Measurements from ENCODE around the gene DARS1. TPM values are rescaled to one million over a fixed set of nuclear protein-coding genes. Genes with fewer than 3 reads are reported as not detected.

DARS1 gene
- total and polyA plus RNA-seq, 2 donors (not counting 1 experiment from before 2014, with no cell fraction given), result 36.7 to 88.3 TPM

GRCh38 chr2:135997380-135997779 is 12.0 kb upstream of the DARS1 start:
- peak; percentile 83 for DNase-seq
- peak; percentile 95 for ATAC-seq (ENCODE audit: low read depth)
- Histone ChIP-seq H3K4me2 (replicated peaks; ENCODE audit: low read depth, low read length, poor library complexity, severe bottlenecking) (peak overlapping the region; percentile 69), H3K79me2 (ENCODE audit: control insufficient read depth, insufficient read depth, low read length) (peaks cover 10% of the 10 kb centered on the region), H3K9me3 (ENCODE audit: control extremely low read depth in 1 of 3, control insufficient read depth in 2 of 3, insufficient read depth in 1 of 3, low read length in 2 of 3) (no peaks in the 10 kb centered on the region), H3K4me3 (ENCODE audit: control extremely low read depth in 1 of 5, extremely low read depth in 1 of 5, insufficient read depth in 1 of 5, low read depth in 2 of 5, low read length in 4 of 5) (peak overlapping the region in 3 of 5 experiments; percentile 8 to 17 (median 10)), H3K9ac (ENCODE audit: low read length) (peak overlapping the region; percentile 9), H3K36me3 (replicated peaks in 1 of 2; ENCODE audit: control extremely low read depth in 1 of 2, control insufficient read depth in 1 of 2, extremely low read depth in 1 of 2, insufficient read depth in 2 of 2, low read length in 1 of 2) (no peaks in the 10 kb centered on the region), H2AFZ (ENCODE audit: insufficient read depth, low read depth, low read length, poor library complexity, severe bottlenecking) (peak overlapping the region; percentile 50), H3K27me3 (replicated peaks in 1 of 4; ENCODE audit: control extremely low read depth in 1 of 4, control insufficient read depth in 3 of 4, insufficient read depth in 4 of 4, low read length in 3 of 4) (no peaks in the 10 kb centered on the region), H3K4me1 (ENCODE audit: control insufficient read depth in 2 of 2, insufficient read depth in 2 of 2, low read length in 2 of 2) (peaks cover 52 to 57% of the 10 kb centered on the region in 2 donors), H3K27ac (ENCODE audit: low read length in 2 of 2) (peak overlapping the region; percentile 47 to 50), H4K20me1 (ENCODE audit: control insufficient read depth, insufficient read depth, low read length, poor library complexity, severe bottlenecking) (no peaks in the 10 kb centered on the region)
- Mint-ChIP-seq H3K4me1 (peaks cover 51% of the 10 kb centered on the region), H3K27ac (peak overlapping the region; percentile 79), H3K27me3 (no peaks in the 10 kb centered on the region), H3K9me3 (ENCODE audit: insufficient read depth) (no peaks in the 10 kb centered on the region), H3K4me3 (peak overlapping the region; percentile 74)
- 31% methylated on average over 4 of the region's 5 CpGs for WGBS (ENCODE audit: insufficient coverage)
- TF ChIP-seq EZH2 (IDR thresholded peaks at IDR 0.05; ENCODE audit: borderline replicate concordance, insufficient read depth, low read depth, low read length, poor library complexity, severe bottlenecking), result no peak
- peak; percentile 26 for TF ChIP-seq CTCF (IDR thresholded peaks at IDR 0.05)
- intact Hi-C loops (cut with micrococcal nuclease), result loop anchor here (1.0 to 5.0 kb wide), 2 partner anchors 12 to 80 kb away; partner anchors contain the start of gene DARS1
- CTCF ChIA-PET, result interaction anchor here (0.6 to 4.6 kb wide), 34 partner anchors 9 to 393 kb away, joined by 3 to 72 read pairs (median 6); partner anchors contain the start of genes CXCR4 and DARS1
- POLR2A ChIA-PET, result interaction anchor here (0.6 to 2.7 kb wide), 10 partner anchors 12 to 1722 kb away, joined by 3 to 15 read pairs (median 6); partner anchors contain the start of gene DARS1

GRCh38 chr2:135996304-135996703 is 10.9 kb upstream of the DARS1 start:
- ChIA-PET CTCF (interaction anchor here (1.0 to 4.6 kb wide), 16 partner anchors 9 to 392 kb away, joined by 3 to 72 read pairs (median 10); partner anchors contain the start of genes CXCR4 and DARS1), POLR2A (interaction anchor here (0.5 to 2.4 kb wide), 4 partner anchors 8 to 386 kb away, joined by 3 to 8 read pairs (median 6); no protein-coding TSS in a partner anchor)
- Histone ChIP-seq H3K4me2 (replicated peaks; ENCODE audit: low read depth, low read length, poor library complexity, severe bottlenecking) (no peak overlapping the region), H3K27me3 (replicated peaks in 1 of 4; ENCODE audit: control extremely low read depth in 1 of 4, control insufficient read depth in 3 of 4, insufficient read depth in 4 of 4, low read length in 3 of 4) (no peaks in the 10 kb centered on the region), H3K79me2 (ENCODE audit: control insufficient read depth, insufficient read depth, low read length) (peaks cover 12% of the 10 kb centered on the region), H3K9ac (ENCODE audit: low read length) (no peak overlapping the region), H2AFZ (ENCODE audit: insufficient read depth, low read depth, low read length, poor library complexity, severe bottlenecking) (no peak overlapping the region), H3K4me3 (ENCODE audit: control extremely low read depth in 1 of 5, extremely low read depth in 1 of 5, insufficient read depth in 1 of 5, low read depth in 2 of 5, low read length in 4 of 5) (no peak overlapping the region), H4K20me1 (ENCODE audit: control insufficient read depth, insufficient read depth, low read length, poor library complexity, severe bottlenecking) (no peaks in the 10 kb centered on the region), H3K9me3 (ENCODE audit: control extremely low read depth in 1 of 3, control insufficient read depth in 2 of 3, insufficient read depth in 1 of 3, low read length in 2 of 3) (no peaks in the 10 kb centered on the region), H3K4me1 (ENCODE audit: control insufficient read depth in 2 of 2, insufficient read depth in 2 of 2, low read length in 2 of 2) (peaks cover 45 to 46% of the 10 kb centered on the region in 2 donors), H3K36me3 (replicated peaks in 1 of 2; ENCODE audit: control extremely low read depth in 1 of 2, control insufficient read depth in 1 of 2, extremely low read depth in 1 of 2, insufficient read depth in 2 of 2, low read length in 1 of 2) (no peaks in the 10 kb centered on the region), H3K27ac (ENCODE audit: low read length in 2 of 2) (peak overlapping the region in 1 of 2 donors; percentile 50)
- Mint-ChIP-seq H3K27me3 (no peaks in the 10 kb centered on the region), H3K4me3 (no peak overlapping the region), H3K9me3 (ENCODE audit: insufficient read depth) (no peaks in the 10 kb centered on the region), H3K27ac (no peak overlapping the region), H3K4me1 (peaks cover 42% of the 10 kb centered on the region)
- ATAC-seq (ENCODE audit: low read depth) (no peak), DNase-seq (no peak)
- TF ChIP-seq EZH2 (IDR thresholded peaks at IDR 0.05; ENCODE audit: borderline replicate concordance, insufficient read depth, low read depth, low read length, poor library complexity, severe bottlenecking) (no peak), CTCF (IDR thresholded peaks at IDR 0.05) (no peak)
- intact Hi-C loops (cut with micrococcal nuclease), result loop anchor here (5.0 kb wide), 1 partner anchor 79 kb away; no protein-coding TSS in a partner anchor
- 60% methylated on average over 1 of the region's 2 CpGs for WGBS (ENCODE audit: insufficient coverage)

All from B cell (primary cell).